NB4 (cell line): ENCODE results near the gene NOP16.

ENCODE experiments used
- TF ChIP-seq, protein P1 (sequence below): IDR thresholded peaks from one replicate; pipeline ENCODE4 v1.5.1; 2012; ENCODE audit warnings: low read depth, low read length
- TF ChIP-seq, protein P2 (sequence below): IDR thresholded peaks from 2 replicates; pipeline ENCODE4 v1.6.1; 2011; ENCODE audit warnings: low read depth, low read length

GRCh38 chr5:176381979-176382378 lies 6.4 kb downstream of the NOP16 start:
- TF ChIP-seq, protein P1, sequence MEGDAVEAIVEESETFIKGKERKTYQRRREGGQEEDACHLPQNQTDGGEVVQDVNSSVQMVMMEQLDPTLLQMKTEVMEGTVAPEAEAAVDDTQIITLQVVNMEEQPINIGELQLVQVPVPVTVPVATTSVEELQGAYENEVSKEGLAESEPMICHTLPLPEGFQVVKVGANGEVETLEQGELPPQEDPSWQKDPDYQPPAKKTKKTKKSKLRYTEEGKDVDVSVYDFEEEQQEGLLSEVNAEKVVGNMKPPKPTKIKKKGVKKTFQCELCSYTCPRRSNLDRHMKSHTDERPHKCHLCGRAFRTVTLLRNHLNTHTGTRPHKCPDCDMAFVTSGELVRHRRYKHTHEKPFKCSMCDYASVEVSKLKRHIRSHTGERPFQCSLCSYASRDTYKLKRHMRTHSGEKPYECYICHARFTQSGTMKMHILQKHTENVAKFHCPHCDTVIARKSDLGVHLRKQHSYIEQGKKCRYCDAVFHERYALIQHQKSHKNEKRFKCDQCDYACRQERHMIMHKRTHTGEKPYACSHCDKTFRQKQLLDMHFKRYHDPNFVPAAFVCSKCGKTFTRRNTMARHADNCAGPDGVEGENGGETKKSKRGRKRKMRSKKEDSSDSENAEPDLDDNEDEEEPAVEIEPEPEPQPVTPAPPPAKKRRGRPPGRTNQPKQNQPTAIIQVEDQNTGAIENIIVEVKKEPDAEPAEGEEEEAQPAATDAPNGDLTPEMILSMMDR: no peak
- TF ChIP-seq, protein P2, sequence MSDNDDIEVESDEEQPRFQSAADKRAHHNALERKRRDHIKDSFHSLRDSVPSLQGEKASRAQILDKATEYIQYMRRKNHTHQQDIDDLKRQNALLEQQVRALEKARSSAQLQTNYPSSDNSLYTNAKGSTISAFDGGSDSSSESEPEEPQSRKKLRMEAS: no peak
